ELR (cell line): ENCODE data around the gene NUB1.

Experiments
- DNase-seq: peaks from one replicate; pipeline ENCODE4 v3.0.0-alpha.2; 2015; ENCODE audit warnings: low read depth

Gene NUB1

DNA sequence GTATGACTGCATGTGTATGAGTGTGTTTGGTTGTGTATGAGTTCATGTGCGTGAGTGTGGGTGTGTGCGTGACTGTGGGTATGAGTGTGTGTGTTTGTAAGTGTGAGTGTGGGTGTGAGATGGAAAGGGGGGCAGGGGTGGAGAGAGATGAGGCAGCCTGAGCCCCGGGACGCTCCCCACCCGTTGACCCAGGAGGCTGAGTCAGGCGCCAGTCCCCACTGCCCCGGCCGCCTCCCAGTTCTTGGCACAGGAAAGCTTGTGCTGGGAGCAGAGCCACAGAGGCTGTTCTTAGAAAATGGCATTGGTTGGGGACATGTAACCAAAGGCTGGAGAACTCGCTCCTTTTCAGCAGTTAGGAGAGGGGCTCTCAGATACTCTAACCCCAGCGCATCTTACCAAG lies 27.8 kb upstream of the NUB1 start:
- DNase-seq, result peak; percentile 32

DNA sequence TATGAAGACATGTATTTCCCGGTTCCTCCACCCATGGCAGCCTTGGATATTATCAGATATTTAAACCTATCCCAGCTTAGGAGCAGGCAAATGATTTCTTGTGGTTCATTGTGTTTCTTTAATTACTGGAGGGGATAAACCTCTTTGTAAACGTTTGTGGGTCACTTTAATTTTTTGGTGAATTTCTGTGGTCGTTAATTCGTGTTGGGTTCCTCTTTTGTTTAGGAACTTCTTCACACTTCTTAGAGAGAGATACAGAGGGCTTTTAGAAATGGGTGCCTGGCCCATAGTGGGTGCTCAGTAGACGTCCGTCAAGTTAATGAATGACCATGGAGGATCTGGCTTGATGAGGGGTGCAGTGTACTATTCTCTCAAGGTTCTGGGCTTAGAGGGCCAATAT lies 27.2 kb upstream of the NUB1 start:
- DNase-seq, result no peak

DNA sequence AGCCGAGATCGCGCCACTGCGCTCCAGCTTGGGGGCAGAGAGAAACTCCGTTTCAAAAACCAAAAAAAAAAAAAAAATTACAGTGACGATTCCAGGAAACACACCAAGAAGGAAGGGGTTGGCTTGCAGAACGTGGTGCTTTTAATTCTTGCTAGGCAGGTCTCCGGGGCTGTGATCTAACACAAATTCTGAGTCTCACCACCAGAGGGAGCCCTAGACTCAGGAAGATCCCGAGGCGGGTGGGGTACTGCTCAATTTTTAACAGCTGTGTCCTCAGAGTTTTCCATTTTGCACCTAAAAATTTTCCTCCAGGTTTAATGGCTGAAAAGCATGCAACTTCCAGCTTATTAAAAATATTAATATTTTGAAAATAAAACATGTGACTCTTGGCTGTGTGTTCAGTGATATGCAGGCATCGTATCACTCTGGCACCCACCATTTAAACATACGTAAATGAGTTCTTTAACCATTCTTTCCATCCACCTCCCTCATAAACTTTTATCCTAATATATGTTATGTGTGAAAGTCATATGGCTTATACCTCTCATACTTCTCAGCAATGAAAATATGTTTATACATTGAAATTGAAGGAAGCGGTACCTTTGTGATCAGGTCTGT lies 26.5 kb upstream of the NUB1 start:
- DNase-seq, result peak; percentile 70

DNA sequence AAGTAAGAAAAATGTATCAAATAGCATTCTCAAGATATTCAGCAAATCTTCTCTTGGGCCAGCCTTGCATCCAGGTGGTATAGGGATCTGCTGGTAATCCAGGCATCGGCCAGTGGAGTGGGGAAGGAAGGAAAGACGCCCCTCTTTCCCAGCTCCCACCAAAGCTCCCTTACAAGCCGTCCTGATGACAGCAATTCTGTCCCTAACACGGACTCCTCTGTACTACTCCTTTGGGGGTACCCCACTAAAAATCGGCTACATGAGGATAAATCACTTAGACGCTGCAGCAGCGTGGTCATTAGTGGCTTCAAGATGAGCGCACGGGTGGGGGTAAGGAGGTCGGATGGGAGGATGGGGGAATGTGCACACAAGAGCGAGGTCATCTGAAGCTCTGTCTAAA lies 24.7 kb upstream of the NUB1 start:
- no peak for DNase-seq

DNA sequence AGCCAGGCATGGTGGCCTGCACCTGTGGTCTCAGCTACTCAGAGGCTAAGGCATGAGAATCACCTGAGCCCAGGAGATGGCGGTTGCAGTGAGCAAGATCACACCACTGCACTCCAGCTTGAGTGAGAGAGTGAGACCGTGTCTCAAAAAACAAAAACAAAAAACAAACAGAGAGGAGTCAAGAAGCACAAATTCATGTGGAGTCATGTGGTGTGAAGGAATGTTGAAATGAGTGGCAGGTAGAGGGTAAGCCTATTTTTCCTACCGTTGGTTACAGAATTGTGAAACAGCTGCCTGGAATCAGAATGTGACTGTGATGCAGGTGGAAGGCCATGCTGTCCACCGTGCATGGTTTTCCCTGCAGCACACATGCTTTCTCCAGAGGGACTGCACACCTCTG lies 23.7 kb upstream of the NUB1 start:
- DNase-seq, result no peak

DNA sequence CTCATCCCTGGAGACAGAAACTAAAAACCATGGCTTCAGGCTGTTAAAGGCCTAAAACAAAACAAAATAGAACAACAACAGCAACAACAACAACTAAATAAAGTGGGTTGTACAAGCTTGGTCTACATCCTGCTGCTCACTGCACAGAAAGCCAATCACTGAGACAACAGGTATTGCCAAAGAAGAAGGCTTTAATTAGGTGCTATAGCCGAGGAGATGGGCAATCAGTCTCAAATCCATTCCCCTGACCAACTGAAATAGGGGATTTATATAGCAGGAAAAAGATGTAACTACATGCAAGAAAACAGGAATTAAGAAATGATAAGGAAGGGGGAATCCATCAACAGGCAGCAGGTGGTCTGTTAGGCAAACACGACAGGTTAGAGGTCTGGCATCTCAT lies 22.4 kb upstream of the NUB1 start:
- DNase-seq, result no peak

DNA sequence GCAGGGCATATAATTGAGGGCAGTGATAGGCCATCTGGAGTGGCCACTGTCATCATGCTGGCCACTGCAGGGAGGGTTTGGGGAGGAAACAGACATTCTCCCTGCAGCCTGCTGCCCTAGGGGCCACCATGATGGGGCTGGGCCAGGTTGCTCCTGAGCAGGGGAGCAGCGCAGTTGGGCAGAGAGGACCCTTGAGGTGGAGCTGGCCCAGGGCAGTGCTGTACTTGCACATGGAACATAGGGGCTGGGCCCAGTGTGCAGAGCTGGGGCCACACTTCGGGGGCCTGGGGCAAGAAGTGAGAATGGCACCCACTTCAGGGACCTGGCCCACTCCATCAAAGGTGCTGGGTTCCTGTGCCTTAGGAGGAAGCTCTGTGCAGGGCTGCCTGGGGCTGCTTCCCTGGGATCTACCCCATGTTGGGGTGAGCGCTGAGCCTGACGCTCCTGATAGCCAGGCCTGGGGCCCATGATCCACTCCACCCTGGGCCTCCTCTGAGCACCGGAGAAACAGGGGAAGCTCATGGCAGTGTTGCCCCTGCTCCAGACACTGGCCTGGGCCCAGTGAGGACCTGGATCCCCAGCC lies 21.3 kb upstream of the NUB1 start:
- no peak for DNase-seq

DNA sequence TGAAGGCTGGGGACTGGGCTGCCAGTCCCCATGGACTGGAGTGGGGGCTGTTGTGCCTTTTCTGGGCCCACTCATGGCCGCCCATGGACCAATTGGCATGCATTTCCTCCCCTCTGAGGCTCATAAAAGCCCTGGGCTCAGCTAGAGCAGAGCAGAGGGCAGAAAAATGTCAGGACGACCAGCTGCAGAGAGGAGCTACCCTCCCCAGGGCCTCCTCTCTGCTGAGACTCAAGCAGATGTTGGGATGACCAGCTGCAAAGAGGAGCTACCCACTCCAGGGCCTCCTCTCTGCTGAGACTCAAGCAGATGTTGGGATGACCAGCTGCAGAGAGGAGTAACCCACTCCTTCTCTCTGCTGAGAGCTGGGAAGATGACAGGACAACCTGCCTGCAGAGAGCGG lies 20.3 kb upstream of the NUB1 start:
- no peak for DNase-seq

DNA sequence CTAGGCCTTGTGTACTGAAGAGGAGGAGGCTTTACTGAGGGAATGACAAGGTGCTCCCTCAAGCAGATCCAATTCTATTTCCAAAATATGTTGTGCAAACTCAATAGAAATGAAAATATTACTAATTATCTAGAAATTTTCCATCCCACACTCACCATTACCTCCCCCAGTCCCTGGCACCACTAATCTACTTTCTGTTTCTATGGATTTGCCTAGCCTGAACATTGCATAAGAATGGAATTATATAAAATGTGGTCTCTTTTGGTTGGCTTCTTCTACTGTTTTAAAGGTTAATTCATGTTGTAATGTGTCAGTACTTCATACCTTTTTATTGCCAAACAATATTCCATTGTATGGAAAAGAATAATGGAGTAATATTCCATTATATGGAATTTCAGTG lies 18.7 kb upstream of the NUB1 start:
- no peak for DNase-seq

DNA sequence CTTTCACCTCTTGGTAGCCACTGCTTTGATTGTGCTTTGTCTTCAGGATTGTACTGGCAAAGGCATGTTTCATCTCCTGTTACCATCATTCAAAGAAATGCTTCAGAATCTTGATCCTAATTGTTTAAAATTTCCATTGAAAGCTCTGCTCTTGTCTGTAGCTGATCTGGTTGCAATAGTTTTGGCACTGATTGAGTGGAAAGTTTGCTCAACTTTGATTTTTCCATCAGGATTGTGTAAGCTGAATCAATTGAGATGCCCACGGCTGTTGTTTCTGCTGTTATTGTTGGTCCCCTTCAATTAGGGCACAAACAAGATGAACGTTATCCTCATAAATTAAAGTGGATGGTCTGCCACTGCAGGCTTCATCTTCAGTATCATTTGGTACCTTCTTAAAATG lies 14.6 kb upstream of the NUB1 start:
- no peak for DNase-seq

DNA sequence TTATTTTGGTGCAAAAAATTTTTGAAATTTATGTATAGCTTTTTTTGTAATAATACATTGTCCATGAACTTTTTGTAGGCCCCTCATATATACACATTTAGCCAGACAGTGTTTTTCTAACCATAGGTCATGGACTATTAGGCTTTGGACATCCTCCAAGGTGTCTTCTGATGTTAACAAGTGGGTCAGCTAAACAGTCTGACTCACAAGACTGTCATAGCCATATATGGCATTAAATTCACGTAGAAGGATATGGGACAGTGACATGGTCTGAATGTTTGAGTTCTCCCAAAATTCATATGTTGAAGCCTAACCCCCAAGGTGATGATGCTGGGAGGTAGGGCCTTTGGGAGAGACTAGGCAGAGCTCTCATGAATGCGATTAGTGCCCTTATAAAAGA lies 14.0 kb upstream of the NUB1 start:
- DNase-seq, result peak; percentile 42

DNA sequence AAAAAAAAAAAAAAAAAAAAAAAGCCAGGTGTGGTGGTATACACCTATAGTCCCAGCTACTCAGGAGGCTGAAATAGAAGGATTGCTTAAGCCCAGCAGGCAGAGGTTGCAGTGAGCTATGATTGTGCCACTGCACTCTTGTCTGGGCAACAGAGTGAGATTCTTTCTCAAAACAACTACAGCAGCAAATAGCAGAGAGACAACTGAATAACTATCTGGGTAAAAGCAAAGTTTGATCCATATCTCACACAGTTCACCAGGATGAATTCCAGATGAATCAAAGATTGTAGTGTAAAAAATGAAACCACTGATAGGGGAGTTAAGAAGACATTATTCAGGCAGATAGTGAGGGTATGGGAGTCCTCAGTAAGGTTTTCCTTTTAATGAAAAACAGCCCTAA lies 11.4 kb upstream of the NUB1 start:
- DNase-seq, result no peak

DNA sequence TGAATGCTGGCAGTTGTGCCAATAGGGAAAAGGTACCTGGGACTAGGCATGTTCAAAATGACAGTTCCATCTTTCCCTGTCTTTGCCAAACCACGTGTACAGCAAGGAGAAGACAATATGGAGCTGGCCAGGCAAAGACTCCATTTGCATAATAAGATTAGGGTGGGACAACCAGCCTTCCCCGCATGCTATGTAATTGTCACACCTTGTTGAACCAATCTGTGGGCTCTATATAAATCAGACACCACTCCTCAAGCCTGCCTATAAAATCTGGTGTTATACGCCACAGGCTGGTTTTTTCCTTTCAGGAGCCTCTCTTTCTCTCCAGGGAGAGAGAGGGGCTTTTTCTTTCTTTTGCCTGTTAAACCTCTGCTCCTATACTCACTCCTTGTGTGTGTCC lies 11.0 kb upstream of the NUB1 start:
- DNase-seq, result no peak

DNA sequence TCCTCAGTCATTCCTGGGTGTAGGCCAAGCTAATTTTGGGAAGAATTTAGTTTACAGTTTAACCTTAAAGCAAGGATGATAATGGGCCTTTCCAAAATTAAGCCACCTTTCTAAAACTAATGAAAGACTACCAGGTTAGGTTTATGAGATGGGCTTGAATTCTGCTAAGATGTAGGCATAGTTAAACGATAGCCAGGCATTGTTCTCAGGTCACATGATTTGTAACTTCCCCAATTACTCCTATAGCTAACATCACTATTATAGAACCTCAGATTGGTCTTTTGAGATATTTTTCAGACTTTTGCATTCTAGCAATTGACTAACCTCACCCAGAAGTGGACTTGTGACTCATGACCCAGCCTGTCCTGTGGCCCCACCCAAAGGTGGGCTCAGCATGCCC lies 7.0 kb upstream of the NUB1 start:
- DNase-seq, result no peak

DNA sequence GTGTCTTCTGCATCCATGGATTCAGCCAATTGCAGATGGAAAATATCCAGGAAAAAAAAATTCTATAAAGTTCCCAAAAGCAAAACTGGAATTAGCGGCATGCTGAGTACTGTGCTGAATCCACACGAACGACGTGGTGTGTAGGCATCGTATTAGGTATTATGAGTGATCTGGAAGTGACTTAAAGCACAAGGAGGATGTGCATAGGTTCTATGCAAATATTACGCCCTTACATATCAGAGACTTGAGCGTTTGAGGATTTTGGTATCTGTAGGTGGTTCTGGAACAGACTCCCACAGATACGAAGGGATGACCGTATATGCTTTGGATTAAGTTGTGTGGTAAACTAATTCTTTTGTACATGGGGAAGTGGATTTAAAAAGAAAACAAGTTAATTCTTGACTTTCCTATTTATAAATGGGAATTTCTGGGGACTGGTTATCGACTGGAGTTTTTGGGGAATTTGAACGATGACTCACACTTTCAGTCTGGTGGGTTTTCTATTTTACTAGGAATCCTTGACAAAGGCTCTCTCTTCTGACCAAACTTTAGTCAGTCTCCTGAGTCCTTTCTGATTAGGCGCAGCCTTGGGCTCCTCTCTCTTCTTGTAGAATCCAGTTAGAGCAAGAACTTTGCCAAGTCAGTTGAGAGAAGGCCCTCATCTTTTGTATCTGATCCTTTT lies 5.4 kb upstream of the NUB1 start:
- DNase-seq, result no peak

DNA sequence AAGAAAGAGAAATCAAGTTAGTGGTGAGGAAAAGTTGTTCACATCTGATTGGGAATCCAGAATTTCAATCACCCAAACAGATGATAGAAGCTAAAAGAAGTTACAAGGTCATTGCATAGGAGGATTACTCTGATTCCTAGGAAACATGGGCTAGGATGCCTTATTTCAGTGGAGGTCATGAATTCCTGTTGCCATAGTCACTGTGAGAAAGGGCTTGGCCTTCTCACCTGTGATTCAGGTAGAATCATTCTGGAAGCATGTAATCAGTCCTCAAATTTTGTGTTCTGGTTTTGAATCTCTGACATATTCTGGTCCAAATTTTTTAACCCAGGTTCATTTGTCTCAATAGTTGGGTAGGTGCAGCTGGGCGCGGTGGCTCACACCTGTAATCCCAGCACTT lies 4.3 kb upstream of the NUB1 start:
- no peak for DNase-seq

DNA sequence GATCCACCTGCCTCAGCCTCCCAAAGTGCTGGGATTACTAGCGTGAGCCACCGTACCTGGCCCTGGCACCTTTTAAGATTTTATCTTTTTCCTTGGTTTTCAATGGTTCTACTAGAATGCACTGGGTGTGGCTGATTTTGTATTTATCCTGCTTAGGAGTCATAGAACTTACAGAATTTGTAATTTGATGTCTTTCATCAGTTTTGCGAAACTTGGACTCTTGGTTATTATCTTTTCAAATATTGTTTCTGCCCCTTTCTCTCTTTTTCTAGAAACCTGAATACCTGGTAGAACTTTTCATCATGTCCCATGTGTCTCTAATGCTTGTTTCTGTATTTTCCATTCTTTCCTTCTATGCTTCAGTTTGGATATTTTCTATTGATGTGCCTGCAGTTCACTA lies 2.8 kb upstream of the NUB1 start:
- DNase-seq, result no peak

DNA sequence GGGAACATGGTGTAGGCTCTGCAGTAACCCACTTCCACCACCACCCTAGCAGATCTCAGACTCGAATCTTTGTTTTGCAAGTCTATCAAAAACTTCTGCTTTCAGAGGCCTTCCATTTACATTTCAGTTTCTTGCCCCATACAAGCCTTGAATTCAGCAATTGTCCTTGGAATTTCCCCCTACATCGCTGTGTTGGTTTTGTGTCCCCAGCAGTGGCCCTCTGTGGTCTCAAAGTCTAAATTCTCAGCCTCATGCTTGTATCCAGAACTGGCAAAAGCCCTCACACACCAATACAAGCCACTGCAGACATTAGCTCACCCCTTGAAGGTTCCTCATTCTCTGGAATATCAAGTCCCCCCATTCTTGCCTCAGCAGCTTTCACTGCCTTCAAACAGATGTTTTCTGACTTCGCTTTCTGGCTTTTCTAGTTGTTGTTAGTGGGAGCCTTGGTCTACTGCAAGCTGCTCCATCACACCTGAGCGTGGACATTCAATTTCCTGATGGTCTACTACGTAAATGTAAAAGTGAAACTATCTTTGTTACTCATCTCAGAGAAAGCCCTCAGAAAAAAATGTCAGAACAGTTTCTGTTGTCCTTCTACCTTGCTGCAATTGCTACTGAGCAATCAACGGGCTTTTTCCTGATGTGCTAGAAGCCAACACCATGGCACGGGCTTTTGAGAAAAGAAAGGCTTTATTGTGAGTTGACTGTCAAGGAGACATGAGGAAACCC lies 1.8 kb upstream of the NUB1 start:
- no peak for DNase-seq

DNA sequence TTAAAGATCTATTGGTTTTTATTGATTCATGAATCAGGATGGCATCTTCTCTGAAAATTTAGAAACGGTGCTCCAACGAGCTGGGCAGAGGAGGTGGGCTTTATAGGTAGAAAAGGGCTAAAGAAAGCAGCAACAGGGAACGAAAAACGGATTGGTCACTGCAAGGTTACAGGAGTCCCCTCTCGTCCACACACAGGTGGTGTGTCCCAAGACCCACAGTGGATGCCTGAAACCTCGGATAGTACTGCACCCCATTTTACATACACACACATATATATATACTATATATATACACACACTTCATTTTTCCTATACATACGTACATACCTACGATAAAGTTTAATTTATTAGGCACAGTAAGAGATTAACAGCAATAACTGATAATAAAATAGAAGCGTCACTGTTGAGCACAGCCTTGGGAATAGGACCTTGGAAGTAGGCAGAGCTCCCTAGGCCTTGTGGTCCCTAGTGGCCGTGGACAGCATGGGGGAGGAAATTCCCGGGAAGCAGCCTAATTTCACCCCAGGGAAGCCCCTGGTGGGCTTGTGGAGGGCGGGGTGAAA lies 737 bp upstream of the NUB1 start:
- peak; percentile 15 for DNase-seq

DNA sequence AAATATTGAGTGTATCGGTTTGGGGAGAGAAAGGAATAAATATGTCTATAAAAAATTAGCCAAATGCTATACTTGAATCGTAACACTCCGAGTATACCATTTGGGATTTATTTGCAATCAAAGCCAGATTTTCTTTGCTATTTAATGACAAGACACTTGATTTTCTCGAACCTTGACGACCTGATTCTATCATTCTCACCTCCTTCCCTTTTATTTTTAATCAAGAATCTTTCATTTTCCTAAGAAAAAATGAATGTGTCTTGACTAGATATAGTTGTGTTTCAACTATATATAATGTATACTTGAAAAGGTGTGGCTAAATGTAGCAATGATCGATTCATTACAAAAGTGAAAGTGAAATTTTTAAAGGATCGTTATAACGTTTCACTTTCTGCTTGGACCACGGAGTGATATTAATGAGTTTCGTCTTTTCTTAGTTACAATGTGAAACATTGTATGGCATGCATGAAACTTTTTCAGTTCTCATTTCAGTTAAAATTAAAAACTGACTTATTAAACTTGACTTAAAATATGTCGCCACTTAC lies 562 bp downstream of the NUB1 start:
- DNase-seq, result no peak

DNA sequence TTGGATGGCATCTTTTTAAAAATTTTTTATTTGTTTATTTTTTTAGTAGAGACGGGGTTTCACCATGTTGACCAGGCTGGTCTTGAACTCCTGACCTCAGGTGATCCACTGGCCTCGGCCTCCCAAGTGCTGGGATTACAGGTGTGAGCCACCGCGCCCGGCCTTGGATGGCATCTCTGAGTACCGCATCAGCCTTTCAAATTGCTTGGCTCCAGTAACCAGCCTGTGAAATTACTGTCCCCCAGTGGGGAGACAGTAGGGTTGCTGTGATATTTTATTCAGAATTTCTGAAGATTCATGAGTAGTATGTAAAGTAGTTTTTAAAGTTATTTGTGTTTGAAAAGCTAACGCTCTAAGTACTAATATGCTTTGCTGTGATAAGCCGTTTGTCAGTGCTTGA lies 1.2 kb downstream of the NUB1 start:
- DNase-seq, result peak; percentile 19

DNA sequence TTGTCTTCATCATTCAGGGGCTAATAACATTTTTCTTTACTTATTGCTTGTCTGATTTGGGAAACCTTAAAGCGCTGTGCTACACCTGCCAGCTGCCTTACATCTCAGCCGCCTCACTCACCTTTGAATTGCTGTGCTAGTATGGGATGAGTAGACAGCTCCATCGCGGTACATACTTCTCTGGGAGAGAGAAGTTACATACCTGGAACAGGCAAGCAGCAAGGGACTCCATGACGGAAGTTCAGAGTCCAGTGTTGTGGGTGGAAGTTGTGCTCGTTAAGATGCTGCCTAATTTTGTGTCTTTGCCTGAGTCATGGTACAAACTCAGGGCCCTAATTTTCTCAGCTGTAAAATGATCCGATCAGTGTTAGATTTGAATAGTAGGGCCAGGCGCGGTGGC lies 1.9 kb downstream of the NUB1 start:
- no peak for DNase-seq
